NCI-H128 (cell line): Measurements from ENCODE around the gene JMJD1C.

ENCODE experiments used
- DNase-seq: peaks from one replicate; lab custom pipeline; 2025; ENCODE audit not compliant: unreplicated experiment; lab: John Stamatoyannopoulos, UW

The JMJD1C gene

GRCh38 chr10:63140077-63140476, 325.7 kb downstream of the JMJD1C start:
- DNase-seq = no peak

- DNase-seq = no peak
Observed at GRCh38 chr10:63137306-63137705, 328.5 kb downstream of the JMJD1C start.

- no peak for DNase-seq
Observed at GRCh38 chr10:63133821-63134557, 331.8 kb downstream of the JMJD1C start.

GRCh38 chr10:63133056-63133820, 332.5 kb downstream of the JMJD1C start, which contains the start of gene NRBF2:
NRBF2 (plus strand) TSS chr10:63133328; CDS start chr10:63133471, 143 bp downstream.
- peak; percentile 85 for DNase-seq

- no peak for DNase-seq
Observed at GRCh38 chr10:63132651-63133055, 333.1 kb downstream of the JMJD1C start.

- DNase-seq = no peak
Observed at GRCh38 chr10:63129888-63130287, 335.9 kb downstream of the JMJD1C start.

GRCh38 chr10:63128443-63128842, 337.3 kb downstream of the JMJD1C start:
- DNase-seq = no peak

GRCh38 chr10:63125459-63125858, 340.3 kb downstream of the JMJD1C start:
- no peak for DNase-seq

- DNase-seq = no peak
Observed at GRCh38 chr10:63123727-63124362, 341.9 kb downstream of the JMJD1C start.

GRCh38 chr10:63120554-63120953, 345.2 kb downstream of the JMJD1C start:
- DNase-seq = no peak

GRCh38 chr10:63119041-63119440, 346.7 kb downstream of the JMJD1C start:
- no peak for DNase-seq
